Endothelial cell of umbilical vein (primary cell): ENCODE measurements around the gene SMIM24. TPM values are rescaled to one million over a fixed set of nuclear protein-coding genes. Genes with fewer than 3 reads are reported as not detected.
A peak's percentile ranks its signal among the peaks of the same experiment; 100 is the strongest.

Experiments used
- BruUV-seq: library from RNA; stranded (reverse); fragments of 400-500 nt; replicated peaks from 2 replicates; lab custom pipeline; 2021; lab: Mats Ljungman, UMichigan
- CTCF ChIA-PET: fragments of 300-600, 350-600 bp; sonication (Branson Sonifier 250); formaldehyde crosslinking; loops from one replicate; lab custom pipeline; 2021; ENCODE audit warnings: antibody characterized with exemption, inconsistent platforms; lab: Charles Lee
- POLR2A ChIA-PET: fragments of 300-600, 350-600 bp; sonication (Branson Sonifier 250); formaldehyde crosslinking; loops from one replicate; lab custom pipeline; 2021; ENCODE audit warnings: antibody characterized with exemption, inconsistent platforms; lab: Charles Lee
- DNase-seq: peaks from one replicate; pipeline ENCODE4 v3.0.0-alpha.2; 2011; ENCODE audit warnings: low read depth, low spot score
- FAIRE-seq: peaks from 2 replicates; lab custom pipeline; 2011; peaks lifted over from hg19 to GRCh38; lab: Jason Lieb, UNC
- H2AFZ ChIP-seq: 2 replicates; pipeline ENCODE4 v1.6.0; 2012; ENCODE audit warnings: low read depth, low read length, control low read depth, inconsistent platforms
- H3K27ac ChIP-seq: 2 replicates; pipeline ENCODE4 v1.5.1; 2011; ENCODE audit warnings: low read depth, mild to moderate bottlenecking, control low read depth, low read length, moderate library complexity; ENCODE audit not compliant: insufficient read depth
- H3K27me3 ChIP-seq, 2 experiments: 2 replicates each; pipeline versions ENCODE4 v1.6.0 to v1.6.1; 2011; ENCODE audit warnings: low read length in 2 of 2, mixed read lengths in 1 of 2; ENCODE audit not compliant: control insufficient read depth in 2 of 2, insufficient read depth in 2 of 2
- H3K36me3 ChIP-seq, 2 experiments: 2 replicates in 1 of 2; 3 replicates in 1 of 2; pipeline ENCODE4 v1.5.1; 2011; ENCODE audit warnings: low read length in 2 of 2, mild to moderate bottlenecking in 1 of 2, moderate library complexity in 1 of 2; ENCODE audit not compliant: control insufficient read depth in 2 of 2, insufficient read depth in 2 of 2; ENCODE audit errors: extremely low read depth in 1 of 2
- H3K4me1 ChIP-seq: 3 replicates; pipeline ENCODE4 v1.5.1; 2011; ENCODE audit warnings: mild to moderate bottlenecking, low read length; ENCODE audit not compliant: control insufficient read depth, insufficient read depth; ENCODE audit errors: extremely low read depth
- H3K4me2 ChIP-seq: 2 replicates; pipeline ENCODE4 v1.6.1; 2011; ENCODE audit warnings: low read length, control low read depth, mixed read lengths; ENCODE audit not compliant: insufficient read depth
- H3K4me3 ChIP-seq, 3 experiments: fragments of 200-600 bp in 1 of 3; sonication (generic), shearing (Covaris generic) in 1 of 3; replicated peaks in 1 of 3; 2 replicates each; pipeline ENCODE4 v1.5.1; 2011 to 2016; ENCODE audit warnings: control low read depth in 3 of 3, low read length in 3 of 3, mild to moderate bottlenecking in 2 of 3, inconsistent platforms in 1 of 3, low read depth in 1 of 3, moderate library complexity in 1 of 3; ENCODE audit not compliant: insufficient read depth in 1 of 3
- H3K79me2 ChIP-seq: 2 replicates; pipeline ENCODE4 v1.6.0; 2012; ENCODE audit warnings: low read length, inconsistent platforms; ENCODE audit not compliant: control insufficient read depth, insufficient read depth
- H3K9ac ChIP-seq: replicated peaks from 2 replicates; pipeline ENCODE3; 2011; ENCODE audit warnings: low read length, control low read depth; ENCODE audit not compliant: insufficient read depth; ENCODE audit errors: extremely low read depth
- H3K9me1 ChIP-seq: replicated peaks from 3 replicates; pipeline ENCODE4 v1.6.0; 2011; ENCODE audit warnings: mild to moderate bottlenecking, low read length; ENCODE audit not compliant: control insufficient read depth, insufficient read depth; ENCODE audit errors: extremely low read depth
- H3K9me3 ChIP-seq: replicated peaks from 2 replicates; pipeline ENCODE4 v1.5.1; 2012; ENCODE audit warnings: low read length, inconsistent platforms; ENCODE audit not compliant: control insufficient read depth, insufficient read depth
- H4K20me1 ChIP-seq: replicated peaks from 2 replicates; pipeline ENCODE3; 2011; ENCODE audit warnings: mild to moderate bottlenecking, low read length; ENCODE audit not compliant: control insufficient read depth, insufficient read depth; ENCODE audit errors: extremely low read depth
- CTCF ChIP-seq, 2 donors: IDR thresholded peaks; 1 replicate in 1 of 2; 2 replicates in 1 of 2; pipeline ENCODE4 v1.5.1; 2011; ENCODE audit warnings: low read length in 2 of 2, mild to moderate bottlenecking in 2 of 2, moderate library complexity in 2 of 2, control low read depth in 1 of 2, inconsistent platforms in 1 of 2, low read depth in 1 of 2; ENCODE audit not compliant: insufficient read depth in 1 of 2; ENCODE audit errors: extremely low read depth in 1 of 2
- EZH2 ChIP-seq: IDR thresholded peaks from 2 replicates; pipeline ENCODE4 v1.6.1; 2012; ENCODE audit warnings: borderline replicate concordance, low read depth, mild to moderate bottlenecking, moderate library complexity, low read length, inconsistent platforms; ENCODE audit not compliant: severe bottlenecking
- FOS ChIP-seq: IDR thresholded peaks from 2 replicates; pipeline ENCODE4 v1.6.1; 2011; ENCODE audit warnings: mild to moderate bottlenecking, low read length, moderate library complexity, borderline replicate concordance; ENCODE audit not compliant: insufficient read depth
- GATA2 ChIP-seq: IDR thresholded peaks from 2 replicates; pipeline ENCODE4 v1.7.0; 2011; ENCODE audit warnings: low read depth, mild to moderate bottlenecking, moderate library complexity, mixed read lengths, low read length; ENCODE audit not compliant: insufficient read length, insufficient read depth
- MAX ChIP-seq: IDR thresholded peaks from 2 replicates; pipeline ENCODE4 v1.6.1; 2011; ENCODE audit not compliant: insufficient read depth, insufficient read length
- MYC ChIP-seq: IDR thresholded peaks from one replicate; pipeline ENCODE4 v1.6.1; 2011; ENCODE audit warnings: mild to moderate bottlenecking, low read depth, low read length
- POLR2A ChIP-seq: IDR thresholded peaks from 2 replicates; pipeline ENCODE4 v1.6.1; 2012; ENCODE audit warnings: low read depth, mild to moderate bottlenecking, control low read depth, low read length
- POLR2AphosphoS5 ChIP-seq: IDR thresholded peaks from 2 replicates; pipeline ENCODE4 v1.6.1; 2012; ENCODE audit warnings: low read depth, mild to moderate bottlenecking, control low read depth, low read length, moderate library complexity; ENCODE audit not compliant: insufficient read depth
- dilution Hi-C: fragments of 300-500 bp; cut with MboI; formaldehyde crosslinking; loops from one replicate; pipeline ENCODE4 v1.15.0; 2019; ENCODE audit warnings: low sequenced_read_pairs; ENCODE audit not compliant: extremely low pct_ligation_motif_present
- intact Hi-C: fragments of 100-400 bp; cut with micrococcal nuclease; formaldehyde crosslinking; loops from one replicate; pipeline ENCODE4 v1.10.0; 2022
- polyA plus RNA-seq, 4 experiments: library from polyadenylated mRNA; depleted of rRNA in 3 of 4; stranded (reverse) in 3 of 4; unstranded in 1 of 4; fragments of >200 nt; gene quantifications; 2 replicates each; pipeline versions ENCODE4 v1.2.1 to v1.2.3, GENCODE V29; 2011 to 2012; ENCODE audit warnings: missing spikeins in 1 of 4
- total RNA-seq: library from RNA; stranded (reverse); gene quantifications from 2 replicates; pipeline ENCODE4 v1.2.3, GENCODE V29; 2021

The SMIM24 gene
- total and polyA plus RNA-seq, 2 donors (not counting 3 experiments of a cell fraction or from before 2014, with no cell fraction given): not detected

DNA sequence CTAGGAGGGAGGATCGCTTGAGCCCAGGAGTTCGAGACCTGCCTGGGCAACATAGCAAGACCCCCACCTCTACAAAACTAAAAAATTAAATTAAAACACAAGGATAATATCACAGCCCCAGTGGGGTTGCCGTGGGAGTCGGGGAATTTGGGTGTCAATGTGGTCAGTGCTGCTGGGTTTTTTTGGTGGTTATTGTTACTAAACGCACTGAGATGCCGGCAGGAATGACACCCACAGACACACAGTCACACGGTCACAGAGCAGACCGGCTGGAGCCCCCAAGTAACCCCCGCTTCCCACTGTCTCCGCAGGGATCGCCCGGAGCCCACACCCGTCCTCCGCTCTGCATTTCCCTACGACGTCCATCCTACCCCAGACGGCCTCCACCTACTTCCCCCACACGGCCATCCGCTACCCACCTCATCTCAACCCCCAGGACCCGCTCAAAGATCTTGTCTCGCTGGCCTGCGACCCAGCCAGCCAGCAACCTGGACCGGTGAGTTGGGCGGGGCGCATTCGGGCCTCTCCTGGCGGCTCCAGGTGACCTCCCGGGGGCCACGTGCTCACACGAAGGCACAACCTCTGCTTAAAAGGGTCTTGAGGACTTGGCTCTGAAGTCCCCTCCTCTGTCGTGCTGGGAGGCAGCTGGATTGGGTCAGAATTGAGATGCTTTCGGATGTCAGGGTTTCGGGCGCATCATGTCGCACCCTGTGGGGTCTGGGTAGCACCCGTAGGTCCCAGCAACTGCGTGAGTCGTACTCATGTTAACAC is 28.0 kb downstream of the SMIM24 start:
- dilution Hi-C loops (no loop called here), intact Hi-C loops (no loop called here)
- peaks cover 11% of the 10 kb centered on the region for H3K4me1 ChIP-seq
- H3K4me3 ChIP-seq: no peak overlapping the region
- H2AFZ ChIP-seq: no peak overlapping the region
- H3K27ac ChIP-seq: peak overlapping the region; percentile 94
- POLR2A ChIA-PET: no interaction called here
- no peak for FAIRE-seq
- H3K79me2 ChIP-seq: peaks cover 5% of the 10 kb centered on the region
- H3K27me3 ChIP-seq: no peaks in the 10 kb centered on the region
- no peak overlapping the region for H3K9ac ChIP-seq
- no peaks in the 10 kb centered on the region for H4K20me1 ChIP-seq
- no peak overlapping the region for H3K4me2 ChIP-seq
- H3K9me1 ChIP-seq: no peaks in the 10 kb centered on the region
- no TSS peak for BruUV-seq
- TF ChIP-seq MYC: no peak
- no peak for TF ChIP-seq GATA2
- no peak for TF ChIP-seq MAX
- TF ChIP-seq POLR2A: no peak
- no peak for TF ChIP-seq FOS
- no peak for TF ChIP-seq EZH2
- DNase-seq: no peak
- CTCF ChIA-PET: interaction anchor here (1.2 kb wide), 1 partner anchor 19 kb away, joined by 4 read pairs; no protein-coding TSS in a partner anchor
- H3K36me3 ChIP-seq: peaks cover 5 to 41% of the 10 kb centered on the region in 2 experiments
- H3K9me3 ChIP-seq: no peaks in the 10 kb centered on the region

- Histone ChIP-seq H3K4me1 (peaks cover 11% of the 10 kb centered on the region), H3K79me2 (peaks cover 5% of the 10 kb centered on the region), H4K20me1 (no peaks in the 10 kb centered on the region), H3K9me1 (no peaks in the 10 kb centered on the region), H2AFZ (no peak overlapping the region), H3K9me3 (no peaks in the 10 kb centered on the region), H3K9ac (peak overlapping the region; percentile 70), H3K27ac (peak overlapping the region; percentile 94), H3K4me3 (no peak overlapping the region), H3K36me3 (peaks cover 5 to 41% of the 10 kb centered on the region in 2 experiments), H3K4me2 (no peak overlapping the region), H3K27me3 (no peaks in the 10 kb centered on the region)
- FAIRE-seq (no peak), DNase-seq (no peak)
- BruUV-seq: TSS peak; percentile 82
- dilution Hi-C loops: no loop called here
- ChIA-PET POLR2A (no interaction called here), CTCF (interaction anchor here (0.7 to 1.2 kb wide), 3 partner anchors 18 to 31 kb away, joined by 3 to 4 read pairs (median 3); no protein-coding TSS in a partner anchor)
- TF ChIP-seq CTCF (IDR thresholded peaks at IDR 0.05; ENCODE audit: extremely low read depth in 1 of 2, insufficient read depth in 1 of 2, low read depth in 1 of 2, low read length in 2 of 2): no peak
- TF ChIP-seq MAX: no peak
- TF ChIP-seq POLR2AphosphoS5: no peak
- TF ChIP-seq GATA2: no peak
- no peak for TF ChIP-seq FOS
- TF ChIP-seq EZH2: no peak
- intact Hi-C loops: loop anchor here (1.0 kb wide), 4 partner anchors 8 to 47 kb away; no protein-coding TSS in a partner anchor
Observed at GRCh38 chr19:3451451-3451866, 28.9 kb downstream of the SMIM24 start.
